Right forelimb (tissue), 1 donor: ENCODE data around the gene HLA-DRB5.
"Not testable (repeated sequence)": the region's sequence is repeated elsewhere in the genome, so short reads cannot be mapped to it uniquely, and the experiment has no call there.

Experiments
- DNase-seq: peaks from one replicate; pipeline ENCODE4 v3.0.0-alpha.2; 2018

HLA-DRB5 gene

GRCh38 chr6:32529697-32530430 lies at the start of gene HLA-DRB5:
Gene HLA-DRB5 (minus strand): TSS chr6:32530287. CDS start chr6:32530224, 63 bp downstream.
- DNase-seq = no peak

- DNase-seq = no peak
These were observed 48.9 kb upstream of the HLA-DRB5 start for GRCh38 chr6:32578962-32579361.

GRCh38 chr6:32577493-32577892 lies 47.4 kb upstream of the HLA-DRB5 start:
- DNase-seq = not testable (repeated sequence)

- no peak for DNase-seq
These were observed 46.2 kb upstream of the HLA-DRB5 start for GRCh38 chr6:32576250-32576649.

- DNase-seq = no peak
These were observed 40.3 kb upstream of the HLA-DRB5 start for GRCh38 chr6:32570363-32570905.

GRCh38 chr6:32568561-32568960 lies 38.5 kb upstream of the HLA-DRB5 start:
- no peak for DNase-seq

GRCh38 chr6:32566957-32567356 lies 36.9 kb upstream of the HLA-DRB5 start:
- DNase-seq = no peak

GRCh38 chr6:32565511-32565910 lies 35.4 kb upstream of the HLA-DRB5 start:
- no peak for DNase-seq

GRCh38 chr6:32562940-32563339 lies 32.9 kb upstream of the HLA-DRB5 start:
- DNase-seq = no peak

GRCh38 chr6:32559747-32560146 lies 29.7 kb upstream of the HLA-DRB5 start:
- DNase-seq = no peak

- no peak for DNase-seq
These were observed 28.5 kb upstream of the HLA-DRB5 start for GRCh38 chr6:32558426-32559057.

- no peak for DNase-seq
These were observed 24.3 kb upstream of the HLA-DRB5 start for GRCh38 chr6:32554116-32554965.

GRCh38 chr6:32553037-32553742 lies 23.1 kb upstream of the HLA-DRB5 start:
- no peak for DNase-seq

- DNase-seq = no peak
These were observed 21.3 kb upstream of the HLA-DRB5 start for GRCh38 chr6:32551410-32551809.

- no peak for DNase-seq
These were observed 9.8 kb upstream of the HLA-DRB5 start for GRCh38 chr6:32539839-32540238.

GRCh38 chr6:32530431-32530793 lies 325 bp upstream of the HLA-DRB5 start:
- DNase-seq = not testable (repeated sequence)

GRCh38 chr6:32522302-32523047 lies 7.6 kb downstream of the HLA-DRB5 start:
- DNase-seq = no peak

- DNase-seq = no peak
These were observed 10.2 kb downstream of the HLA-DRB5 start for GRCh38 chr6:32519910-32520258.

- no peak for DNase-seq
These were observed 10.8 kb downstream of the HLA-DRB5 start for GRCh38 chr6:32519118-32519909.

GRCh38 chr6:32517654-32518445 lies 12.2 kb downstream of the HLA-DRB5 start:
- no peak for DNase-seq
